HG02852 (cell line): ENCODE data around the gene CACNB4.
A peak's percentile ranks its signal among the peaks of the same experiment; 100 is the strongest.

Source experiments
- ATAC-seq: cut with Tn5 transposase; IDR thresholded peaks from one replicate; pipeline ENCODE4 v1.9.1; 2021; ENCODE audit warnings: mild to moderate bottlenecking, moderate library complexity; ENCODE audit not compliant: unreplicated experiment

The CACNB4 gene

GRCh38 chr2:151833984-151834383 is 264.9 kb downstream of the CACNB4 start:
- peak; percentile 93 for ATAC-seq

GRCh38 chr2:151830961-151831360 is 267.9 kb downstream of the CACNB4 start:
- ATAC-seq = no peak

DNA sequence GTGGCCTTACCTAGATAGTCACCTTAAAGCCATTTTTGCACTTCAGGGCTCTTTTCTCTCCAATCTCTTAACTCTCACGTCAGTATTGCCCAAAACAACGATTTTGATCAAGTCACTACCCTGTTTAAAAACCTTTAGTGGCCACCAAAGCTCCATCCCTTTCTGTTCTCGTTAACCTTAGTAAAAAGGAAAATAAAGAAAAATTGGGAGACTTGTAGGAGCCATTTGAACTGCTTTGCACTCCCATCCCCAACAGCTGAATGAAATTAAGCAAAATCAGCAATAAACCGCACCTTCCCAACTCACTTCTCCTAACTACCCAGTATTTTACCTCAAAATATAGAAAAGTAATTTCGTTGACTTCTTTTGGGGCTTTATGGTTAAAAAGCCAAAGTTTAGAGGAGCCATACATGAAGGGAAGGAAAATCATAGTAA is 269.9 kb downstream of the CACNB4 start:
- ATAC-seq = no peak

DNA sequence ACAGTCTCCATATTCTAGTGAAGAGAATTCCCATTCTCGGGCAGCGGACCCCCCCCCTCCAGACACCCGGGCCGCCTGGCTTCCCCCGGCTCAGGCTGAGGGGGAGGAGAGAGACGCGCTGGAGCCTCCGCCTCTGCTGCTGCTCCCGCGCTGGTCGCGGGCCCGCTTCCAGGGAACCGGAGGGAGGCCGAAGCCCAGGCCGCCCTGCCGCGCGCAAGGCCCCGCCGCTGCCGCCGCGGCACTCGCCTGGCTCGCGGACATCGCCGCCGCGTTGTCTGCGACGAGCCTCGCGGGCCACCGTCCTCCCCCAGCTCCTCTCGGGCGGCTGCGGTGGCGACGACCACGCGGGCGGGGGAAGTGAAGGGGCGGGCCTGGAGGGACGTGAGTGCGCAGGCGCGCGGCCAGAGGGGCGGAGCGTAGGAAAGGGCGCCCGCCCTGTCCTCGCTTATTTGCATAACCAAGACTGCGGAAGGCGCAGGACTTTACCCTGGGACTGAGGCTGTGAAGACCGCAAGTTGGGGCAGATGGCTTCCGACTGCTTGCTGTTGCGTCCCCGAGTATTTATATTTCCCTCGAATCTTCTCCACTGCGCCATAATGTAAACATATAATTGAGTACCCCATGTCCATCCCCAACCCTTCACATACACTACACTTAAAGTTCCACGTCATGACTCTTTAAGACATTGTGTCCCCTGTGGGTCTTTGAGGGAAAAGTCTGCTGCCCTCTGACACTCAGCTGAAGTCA is 270.5 kb downstream of the CACNB4 start, which contains the start of gene ARL5A:
Gene ARL5A (minus strand): TSS at position 279 of the 747 bp plus-strand sequence. CDS start 245 bp downstream, at position 34.
- ATAC-seq = peak; percentile 95

DNA sequence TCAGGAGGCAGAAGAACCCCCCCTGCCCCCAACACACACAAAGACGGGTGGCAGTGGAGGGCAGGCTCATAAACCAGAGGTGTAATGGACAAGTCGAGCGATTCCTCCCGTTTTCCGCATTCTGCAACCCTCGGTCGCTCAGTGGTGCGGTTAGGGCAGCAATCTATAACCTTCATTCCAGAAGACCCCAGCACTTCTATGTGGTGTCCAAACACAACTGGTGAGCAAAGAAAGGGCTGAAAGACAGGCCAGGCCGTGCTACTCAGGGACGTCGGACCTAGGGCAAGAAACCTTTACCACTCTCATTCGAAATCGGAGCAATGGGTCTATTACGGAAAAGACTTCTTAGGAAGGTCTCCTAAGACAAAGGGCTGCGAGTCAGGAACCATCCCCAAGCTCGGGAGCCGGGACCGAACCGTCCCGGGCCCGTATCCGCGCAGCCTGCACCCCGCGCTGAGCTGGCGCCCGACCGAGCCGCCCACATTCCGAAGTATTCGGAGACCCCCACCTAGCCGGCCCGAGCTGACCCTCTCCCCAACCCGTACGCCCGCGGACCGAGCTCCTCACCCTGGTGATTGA is 271.2 kb downstream of the CACNB4 start:
- peak; percentile 25 for ATAC-seq

DNA sequence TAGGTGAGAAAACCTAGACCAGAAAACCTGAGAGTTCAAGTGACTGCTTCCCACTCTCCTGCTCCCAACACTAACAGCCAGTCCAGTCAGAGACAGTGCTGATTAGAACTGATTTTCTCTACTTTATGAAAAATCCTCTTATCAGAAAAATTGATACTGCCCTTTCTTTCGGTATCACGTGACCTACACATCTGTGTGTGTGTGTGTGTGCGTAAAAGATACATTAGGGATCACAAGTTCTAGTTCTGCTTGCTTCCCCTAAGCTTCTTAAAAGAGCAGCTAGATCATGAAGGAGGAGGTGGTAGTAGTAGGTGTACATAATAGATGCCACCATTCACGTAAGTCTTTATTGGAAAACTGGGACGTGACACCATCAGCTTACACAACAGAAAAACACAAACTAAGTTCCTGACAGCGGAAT is 272.1 kb downstream of the CACNB4 start:
- ATAC-seq = no peak

- ATAC-seq = no peak
Measured at GRCh38 chr2:151824886-151825285, 274.0 kb downstream of the CACNB4 start.

GRCh38 chr2:151823651-151824050 is 275.2 kb downstream of the CACNB4 start:
- no peak for ATAC-seq

DNA sequence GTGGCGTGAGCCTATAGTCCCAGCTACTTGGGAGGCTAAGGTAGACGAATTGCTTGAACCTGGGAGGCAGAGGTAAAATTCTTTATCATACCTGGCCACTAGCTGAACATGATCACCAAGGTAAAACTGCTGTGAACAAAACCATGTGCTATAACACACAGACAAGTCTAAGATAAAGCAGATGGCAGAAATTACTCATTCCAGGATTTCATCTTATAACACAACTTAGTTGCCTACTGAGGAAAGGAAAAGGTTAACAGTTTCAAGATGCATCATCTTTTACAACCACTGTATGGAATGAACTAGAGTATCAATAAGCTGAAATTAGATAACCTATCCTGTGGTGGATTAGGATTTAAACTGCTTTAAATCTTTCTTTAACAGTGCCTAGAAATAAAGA is 278.9 kb downstream of the CACNB4 start:
- peak; percentile 78 for ATAC-seq

DNA sequence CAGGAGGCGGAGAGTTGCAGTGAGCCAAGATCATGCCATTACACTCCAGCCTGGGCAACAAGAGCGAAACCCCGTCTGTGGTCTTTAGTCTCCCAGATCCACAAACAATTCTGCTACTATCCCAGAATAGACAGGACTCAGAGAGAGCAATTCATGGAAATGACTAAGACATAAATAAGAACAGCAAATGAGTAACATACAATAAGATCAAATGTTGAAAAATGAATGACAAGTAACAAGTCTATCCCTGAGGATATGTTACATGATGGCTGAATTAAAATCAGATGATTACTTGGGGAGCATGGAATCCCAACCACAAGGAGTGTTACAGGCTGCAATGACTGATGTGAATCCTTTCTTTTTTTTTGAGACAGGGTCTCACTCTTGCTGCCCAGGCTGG is 280.9 kb downstream of the CACNB4 start:
- ATAC-seq = no peak

GRCh38 chr2:151816843-151817242 is 282.0 kb downstream of the CACNB4 start:
- ATAC-seq = no peak

DNA sequence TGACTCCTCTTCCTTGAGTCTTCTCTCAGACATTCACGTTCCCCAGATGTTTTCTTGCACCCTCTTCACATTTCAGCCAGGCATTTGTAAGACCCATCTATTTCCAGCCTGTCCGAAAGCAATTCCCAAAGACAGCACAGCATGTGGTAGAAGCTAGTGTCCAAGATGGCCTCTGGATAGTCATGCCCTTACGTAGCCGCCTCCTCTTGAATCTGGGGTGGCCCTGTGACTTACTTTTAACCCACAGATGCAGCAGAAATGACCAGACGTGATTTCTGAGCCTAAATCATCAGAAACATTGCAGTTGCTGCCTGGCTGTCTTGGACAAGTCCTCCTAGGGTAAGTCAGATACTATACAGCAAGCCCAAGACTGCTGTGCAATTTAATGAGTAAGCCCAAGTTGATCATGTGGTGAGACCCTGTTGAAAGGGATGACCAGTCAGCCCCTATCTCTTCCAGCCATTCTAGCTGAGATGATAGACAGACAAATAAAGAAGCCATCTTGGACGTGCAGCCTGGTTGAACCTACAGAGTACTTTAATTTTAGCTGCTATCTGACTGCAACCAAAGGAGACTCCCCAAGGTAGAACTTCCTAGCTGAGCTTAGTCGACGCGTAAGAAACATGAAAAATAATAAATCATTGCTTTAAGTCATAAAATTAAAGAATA is 282.9 kb downstream of the CACNB4 start:
- no peak for ATAC-seq

DNA sequence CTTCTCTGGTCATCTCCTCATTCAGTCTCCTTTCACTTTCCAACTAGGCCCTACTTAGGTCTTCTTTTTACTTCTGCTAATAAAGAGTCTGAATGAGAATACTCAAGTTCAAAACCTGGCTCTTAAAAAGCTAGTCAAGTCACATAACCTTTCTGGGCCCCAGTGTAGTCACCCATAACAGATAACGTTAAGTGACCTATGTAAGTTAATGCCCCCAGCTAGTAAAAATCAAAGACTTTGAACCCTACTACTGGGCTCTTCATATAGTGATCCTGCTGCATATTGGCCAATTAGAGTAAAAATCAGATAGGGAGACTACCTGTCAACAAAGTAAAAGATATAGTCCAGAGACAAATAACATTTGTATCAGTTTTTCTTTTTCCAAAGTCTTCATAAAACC is 288.4 kb downstream of the CACNB4 start:
- no peak for ATAC-seq

DNA sequence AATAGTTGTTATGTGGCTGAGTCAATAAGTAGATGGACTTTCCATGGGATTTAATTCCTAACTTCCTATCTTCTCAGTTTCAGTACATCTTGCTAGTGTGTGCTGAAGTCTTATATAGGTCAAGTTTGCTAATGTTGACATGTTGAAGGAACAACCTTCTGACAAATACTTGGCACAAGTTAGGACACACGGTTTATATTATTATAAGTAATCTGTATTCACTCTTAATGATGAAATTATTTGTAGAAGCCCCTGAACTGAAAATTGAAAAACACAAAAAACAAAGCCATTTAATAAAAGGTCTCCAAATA is 289.8 kb downstream of the CACNB4 start:
- ATAC-seq = no peak

- no peak for ATAC-seq
Measured at GRCh38 chr2:151808258-151809072, 290.4 kb downstream of the CACNB4 start.

- no peak for ATAC-seq
Measured at GRCh38 chr2:151805961-151806360, 292.9 kb downstream of the CACNB4 start.

DNA sequence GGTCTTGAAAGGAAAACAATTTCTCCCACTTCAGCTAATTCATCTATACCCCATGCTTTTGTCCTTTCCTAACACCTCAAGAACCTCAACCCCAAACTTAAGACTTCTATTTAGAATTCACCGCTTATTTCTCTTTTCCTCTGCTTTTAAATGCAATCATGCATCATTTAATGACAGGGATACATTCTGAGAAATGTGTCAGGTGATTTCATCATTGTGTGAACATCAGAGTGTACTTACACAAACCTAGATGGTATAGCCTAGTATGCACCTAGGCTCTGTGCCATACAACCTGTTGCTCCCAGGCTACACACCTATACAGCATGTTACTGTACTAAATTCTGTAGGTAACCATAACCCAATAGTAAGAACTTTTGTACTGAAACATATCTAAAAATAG is 293.5 kb downstream of the CACNB4 start:
- ATAC-seq = no peak

DNA sequence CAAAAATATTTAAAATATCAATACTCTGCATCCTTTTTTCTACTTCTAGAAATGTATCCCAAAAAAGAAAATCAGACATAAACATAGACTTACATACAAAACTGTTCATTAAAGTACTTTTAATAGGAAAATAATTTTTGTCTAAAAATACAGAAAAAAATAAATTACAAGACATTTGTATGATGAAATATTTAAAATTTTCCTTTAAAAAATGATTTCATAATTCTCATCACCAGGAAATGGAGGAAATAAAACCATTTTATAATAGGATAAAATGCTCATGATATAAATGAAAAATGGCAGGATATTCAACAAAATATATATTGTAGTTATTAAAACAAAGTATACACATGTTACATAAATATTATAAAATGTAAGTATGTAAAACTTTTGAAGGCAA is 295.0 kb downstream of the CACNB4 start:
- ATAC-seq = no peak

GRCh38 chr2:151802315-151802714 is 296.5 kb downstream of the CACNB4 start:
- no peak for ATAC-seq

- no peak for ATAC-seq
Measured at GRCh38 chr2:151799886-151800292, 299.0 kb downstream of the CACNB4 start.

DNA sequence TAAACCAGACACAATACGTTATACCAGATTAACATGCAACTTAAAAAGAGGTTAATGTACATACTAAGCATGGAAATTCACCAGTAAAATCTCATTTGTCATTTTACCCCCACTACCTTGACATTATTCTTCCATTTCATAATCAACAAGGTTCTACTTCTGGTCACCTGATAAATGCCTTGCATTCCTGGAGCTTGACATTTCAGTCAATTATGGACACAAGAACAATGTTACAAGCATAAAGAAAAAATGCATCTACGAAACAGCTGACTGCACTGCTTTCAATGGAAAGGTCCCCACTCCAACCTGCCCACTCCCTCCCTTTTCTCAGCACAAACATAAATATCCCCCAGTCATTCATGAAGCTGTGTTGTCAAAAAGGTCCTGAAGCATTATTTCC is 302.1 kb downstream of the CACNB4 start:
- ATAC-seq = no peak
